ENCODE data around the gene NSMCE3.

NSMCE3 gene

GRCh38 chr15:29220852-29221251 is 48.8 kb downstream of the NSMCE3 start:
- DNase-seq (ENCODE audit: low read depth) = no peak

- DNase-seq (ENCODE audit: low read depth) = no peak
Measured at GRCh38 chr15:29216955-29217354, 52.7 kb downstream of the NSMCE3 start.

Measured in T-helper 22 cell (primary cell).